CD4-positive, alpha-beta T cell treated with Interleukin-12 subunit alpha and Interleukin-12 subunit beta, for 1 hour (primary cell): ENCODE results near the gene C7.

Source experiments
- DNase-seq: peaks from one replicate; pipeline ENCODE4 v3.0.0-alpha.2; 2020

C7 gene

DNA sequence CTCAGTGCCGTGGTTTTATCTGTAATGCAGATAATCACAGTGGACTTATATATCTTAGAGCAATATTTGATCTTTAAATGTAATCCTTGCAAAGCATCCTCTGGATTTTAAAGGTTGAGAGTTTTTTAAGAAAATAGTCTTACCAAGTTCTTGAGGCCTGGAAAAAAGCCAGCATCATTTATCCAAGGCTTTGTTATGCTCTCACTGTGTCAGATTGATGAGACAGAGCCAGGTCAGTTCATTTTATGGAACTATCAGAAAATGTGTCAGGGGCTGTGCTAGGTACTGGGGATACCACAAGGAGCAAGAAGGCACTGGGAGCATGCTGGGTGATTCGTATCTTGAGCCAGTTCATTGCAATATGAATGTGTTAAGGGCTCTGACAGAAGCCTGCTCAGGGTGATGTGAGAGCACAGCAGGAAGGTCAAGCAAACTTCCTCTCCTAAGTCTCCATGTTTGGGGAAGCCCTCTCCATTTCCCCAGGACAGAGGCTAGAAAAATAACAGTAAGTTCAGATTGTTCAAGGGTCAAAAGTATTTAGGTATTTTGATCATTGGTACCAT is 19.7 kb downstream of the C7 start:
- no peak for DNase-seq

DNA sequence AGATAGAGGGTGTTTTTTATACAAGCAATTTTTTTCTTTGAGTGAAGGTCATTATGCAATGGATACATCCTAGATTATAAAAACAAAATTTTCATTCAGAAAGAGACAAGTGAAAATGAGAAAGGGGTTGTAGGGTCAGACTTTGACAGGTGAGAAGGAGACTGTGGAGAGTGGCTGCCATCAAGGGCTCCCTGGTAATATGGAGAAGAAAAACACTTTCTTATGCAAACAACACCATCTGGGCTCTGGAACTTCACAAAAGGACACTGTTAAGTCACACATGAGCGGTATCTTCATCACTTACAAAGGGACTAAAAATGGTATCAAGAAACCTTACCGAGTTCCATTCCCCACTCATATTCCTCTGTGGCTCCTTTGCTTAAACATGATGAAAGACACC is 23.5 kb downstream of the C7 start:
- no peak for DNase-seq

DNA sequence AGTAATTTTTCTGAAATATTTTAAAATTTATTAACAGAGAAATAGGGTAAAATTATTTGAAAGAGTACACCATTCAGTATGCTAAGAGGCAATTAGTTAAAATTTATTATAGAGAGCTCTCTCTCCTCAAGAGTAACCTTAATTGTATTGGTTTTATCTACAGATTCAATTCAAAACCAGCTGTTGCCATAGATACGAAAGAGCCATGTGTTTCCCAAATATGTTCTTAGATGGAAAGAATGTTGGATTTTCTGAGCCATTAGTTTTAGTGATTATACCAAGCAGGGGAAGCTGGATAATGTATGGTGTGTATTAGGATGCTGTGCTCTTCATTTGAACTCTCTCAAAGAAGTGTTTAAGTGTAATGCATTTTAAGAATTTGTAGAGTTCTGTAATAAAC is 27.8 kb downstream of the C7 start:
- DNase-seq, result no peak

DNA sequence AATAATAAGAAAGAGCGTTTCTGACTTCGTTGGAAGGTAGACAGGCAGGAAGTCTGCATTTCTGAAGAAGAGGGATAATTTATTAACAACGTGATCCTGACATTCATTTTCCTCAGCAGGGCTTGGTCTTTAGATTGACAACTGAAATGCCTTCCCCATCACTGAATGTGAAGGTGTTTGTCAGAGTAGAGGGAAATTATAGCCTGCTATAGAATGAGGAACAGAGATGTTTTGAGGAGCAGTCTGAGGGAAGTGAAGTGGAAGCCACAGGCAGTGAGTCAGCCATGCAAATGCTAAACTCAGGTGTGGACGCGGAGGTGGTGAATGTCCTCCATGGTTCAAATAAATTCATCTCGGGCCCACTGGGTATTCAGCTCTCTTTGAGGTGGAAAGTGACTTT is 30.5 kb downstream of the C7 start:
- no peak for DNase-seq

DNA sequence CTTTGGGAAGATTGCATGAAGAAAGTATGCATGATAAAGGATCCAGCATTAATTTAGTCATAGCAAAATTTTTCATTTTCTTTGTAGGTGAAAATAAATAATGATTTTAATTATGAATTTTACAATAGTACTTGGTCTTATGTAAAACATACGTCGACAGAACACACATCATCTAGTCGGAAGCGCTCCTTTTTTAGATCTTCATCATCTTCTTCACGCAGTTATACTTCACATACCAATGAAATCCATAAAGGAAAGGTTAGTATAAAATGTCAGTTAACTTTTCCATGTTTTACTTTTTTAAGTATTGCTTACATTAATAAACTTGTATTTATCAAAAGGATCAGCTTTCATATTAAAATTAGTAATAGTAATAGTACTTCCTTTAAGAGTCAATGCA is 35.8 kb downstream of the C7 start:
- DNase-seq, result no peak

DNA sequence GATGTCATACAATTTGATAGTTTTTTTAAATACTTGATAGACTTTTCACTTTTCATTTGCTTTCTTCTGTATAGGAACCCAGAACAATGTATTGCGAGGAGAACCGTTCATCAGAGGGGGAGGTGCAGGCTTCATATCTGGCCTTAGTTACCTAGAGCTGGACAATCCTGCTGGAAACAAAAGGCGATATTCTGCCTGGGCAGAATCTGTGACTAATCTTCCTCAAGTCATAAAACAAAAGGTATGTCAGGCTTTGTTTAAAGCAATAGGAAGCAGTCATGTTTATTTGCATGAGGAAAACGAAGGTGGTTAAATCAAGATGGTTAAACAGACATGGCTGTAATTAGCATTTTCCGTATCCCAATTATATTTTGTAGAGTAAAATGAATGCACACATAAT is 46.0 kb downstream of the C7 start:
- DNase-seq, result no peak

DNA sequence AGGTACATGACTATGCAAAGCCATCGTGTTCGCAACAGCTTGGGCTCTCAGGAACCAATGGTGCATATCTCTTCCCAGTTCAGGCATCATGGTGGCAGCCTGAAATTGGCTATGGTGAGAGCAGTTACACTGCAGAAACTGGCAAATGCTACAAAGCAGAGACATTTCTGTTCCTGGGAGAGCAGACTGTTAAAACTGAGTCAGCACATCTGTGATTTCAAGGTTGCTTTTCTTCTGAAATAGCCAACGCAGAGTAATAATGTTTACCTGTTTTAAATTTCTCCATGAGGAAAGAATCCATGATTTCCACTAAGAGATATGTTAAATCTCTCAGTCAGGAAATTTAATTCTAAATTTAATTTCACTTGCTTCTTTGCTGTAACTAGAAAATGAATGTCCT is 47.8 kb downstream of the C7 start:
- no peak for DNase-seq

DNA sequence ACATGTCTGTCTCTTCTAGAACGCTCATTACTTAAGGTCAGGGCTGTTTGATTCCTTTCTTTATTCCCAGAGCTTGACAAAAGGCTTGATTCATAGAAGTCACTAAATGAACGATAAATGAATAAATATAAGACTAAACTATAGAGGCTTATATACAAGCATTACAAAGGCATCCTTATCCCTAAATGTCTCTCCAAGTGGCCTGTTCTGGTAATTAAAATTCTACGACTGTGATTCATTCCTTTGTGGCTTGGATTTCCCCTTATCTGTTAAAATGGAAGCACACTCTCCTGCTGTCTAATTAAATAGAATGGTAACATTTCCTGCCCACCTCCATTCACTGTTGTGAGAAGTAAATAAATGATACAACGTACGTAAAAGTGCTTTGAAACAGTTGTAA is 49.5 kb downstream of the C7 start:
- DNase-seq, result no peak

DNA sequence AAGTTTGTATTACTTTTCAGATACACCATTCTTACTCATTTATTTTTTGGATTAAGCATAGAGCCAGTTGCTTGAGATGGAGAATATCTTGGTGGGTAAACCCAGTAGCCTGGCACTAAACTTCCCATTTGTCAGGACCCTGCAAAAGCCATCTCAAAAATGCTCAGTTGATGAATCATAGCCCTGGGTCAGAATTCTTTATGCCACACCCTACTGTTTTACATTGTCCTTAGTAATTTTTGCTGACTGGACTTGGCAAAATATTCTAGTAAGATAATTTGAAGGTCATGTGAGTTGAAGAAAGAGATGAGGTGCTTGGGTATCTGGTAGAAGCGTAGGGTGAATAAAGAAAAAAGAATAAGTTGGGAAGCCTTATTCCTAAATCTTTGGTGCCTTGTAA is 50.7 kb downstream of the C7 start:
- no peak for DNase-seq

DNA sequence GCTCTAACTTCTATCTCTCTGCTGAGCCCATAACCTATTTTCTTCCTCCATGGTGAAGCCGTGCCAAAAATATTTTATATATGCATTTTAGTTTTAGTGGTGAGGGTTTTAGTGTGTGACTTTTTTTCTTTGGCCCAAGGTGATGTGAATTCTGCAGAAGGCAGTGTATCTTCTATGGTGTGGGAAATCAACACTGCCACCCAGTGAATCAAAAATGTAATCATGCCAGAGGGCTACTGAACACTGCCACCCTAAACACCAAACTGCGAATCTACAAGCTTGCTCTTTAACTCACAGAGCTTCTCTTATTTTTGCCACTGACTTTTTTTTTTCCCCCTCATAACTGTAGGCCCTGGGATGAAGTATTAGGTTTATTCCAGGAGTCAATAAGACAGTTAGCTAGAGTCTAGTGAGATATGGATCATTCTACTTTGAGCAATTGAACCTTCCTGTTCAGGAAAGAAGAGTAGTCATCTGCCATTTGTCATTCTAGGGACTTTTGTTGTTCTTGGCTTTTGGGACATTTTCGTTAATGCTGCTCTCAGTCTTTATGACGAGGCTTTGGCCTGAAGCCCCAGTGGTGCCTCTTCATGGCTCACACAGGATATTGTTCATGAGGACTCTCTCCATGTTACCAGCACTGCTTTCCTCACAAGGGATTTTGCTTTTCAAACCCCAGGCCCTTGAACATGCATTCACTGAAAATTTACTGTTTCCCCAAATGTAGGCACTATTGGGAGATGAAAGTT is 53.1 kb downstream of the C7 start:
- no peak for DNase-seq

DNA sequence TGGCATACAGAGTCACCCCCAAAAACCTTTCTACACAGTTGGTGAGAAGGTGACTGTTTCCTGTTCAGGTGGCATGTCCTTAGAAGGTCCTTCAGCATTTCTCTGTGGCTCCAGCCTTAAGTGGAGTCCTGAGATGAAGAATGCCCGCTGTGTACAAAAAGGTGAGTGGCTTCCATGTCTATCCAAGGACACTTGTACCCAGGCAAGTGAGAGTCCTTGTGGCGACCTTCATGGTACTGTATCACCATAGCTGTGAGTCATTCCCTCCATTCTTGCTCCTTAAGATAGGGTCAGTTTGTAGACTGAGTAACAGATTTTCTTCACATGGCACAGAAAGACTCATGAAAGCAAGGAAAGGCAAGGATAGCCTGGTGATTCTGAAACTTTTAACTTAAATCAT is 63.1 kb downstream of the C7 start:
- no peak for DNase-seq

DNA sequence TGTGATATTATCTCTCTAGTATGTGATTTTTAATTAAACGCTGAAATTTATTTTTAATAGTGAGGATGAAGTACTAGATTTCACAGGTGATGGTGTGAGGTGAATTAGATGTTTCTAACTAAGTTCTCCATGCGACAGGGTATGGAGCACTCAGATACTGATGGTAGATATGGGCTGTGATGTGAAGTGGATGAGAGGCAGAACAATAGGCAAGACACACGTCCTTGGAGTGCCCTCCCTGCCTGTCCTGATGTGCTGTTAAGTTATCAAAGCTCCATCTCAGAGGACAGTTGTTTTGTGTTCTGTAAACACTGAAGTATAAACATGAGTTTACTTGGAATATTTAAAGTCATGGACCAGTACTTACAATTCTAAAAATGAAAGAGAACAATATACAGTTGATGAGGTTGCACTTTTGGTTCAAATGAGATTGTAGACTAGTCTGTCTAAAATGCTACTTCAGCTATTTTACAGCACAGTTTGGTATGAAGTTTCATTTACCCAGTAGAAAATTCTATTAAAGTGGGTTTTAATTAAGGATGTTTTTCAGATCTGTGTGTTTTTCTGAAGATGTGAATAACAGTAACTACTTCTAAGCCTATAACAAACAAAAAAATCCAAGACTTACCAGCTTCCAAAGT is 64.2 kb downstream of the C7 start:
- DNase-seq, result no peak

DNA sequence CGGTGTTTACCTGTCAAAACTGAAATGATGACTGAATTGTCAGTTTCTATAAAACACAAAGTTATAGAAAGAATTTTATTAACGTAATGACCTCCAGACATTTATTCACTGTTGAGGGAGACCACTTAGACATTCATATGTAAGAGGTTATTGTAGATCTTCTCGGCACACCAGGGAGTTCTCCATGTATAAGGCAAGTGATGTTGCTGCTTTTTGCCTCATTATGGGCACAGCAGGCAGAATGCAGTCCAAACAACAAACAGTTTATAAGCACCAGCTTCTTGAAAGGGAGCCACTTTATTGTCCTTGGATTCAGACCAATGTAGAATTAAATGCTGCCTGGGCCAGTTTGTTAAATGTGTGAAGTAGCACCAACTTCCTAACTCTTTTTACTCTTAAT is 66.7 kb downstream of the C7 start:
- no peak for DNase-seq

DNA sequence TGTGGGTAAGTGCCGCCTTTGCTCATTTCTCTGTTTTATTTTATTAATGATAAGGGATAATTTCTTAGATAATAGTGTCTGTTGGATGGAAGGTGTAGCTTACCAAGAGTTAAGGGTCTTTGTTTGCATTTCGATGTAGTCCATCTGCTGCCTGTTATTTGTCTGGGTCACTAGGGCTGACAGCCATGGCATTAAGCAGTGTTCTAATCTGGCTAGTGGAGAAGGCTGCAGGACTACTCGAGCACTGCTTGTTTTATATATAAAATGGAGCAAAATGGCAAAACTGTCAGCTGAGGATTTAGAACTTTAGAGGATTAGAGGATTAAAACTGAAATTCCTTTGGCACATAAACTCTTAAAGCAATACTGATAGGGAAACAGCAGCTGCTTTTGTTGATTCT is 67.5 kb downstream of the C7 start:
- DNase-seq, result no peak

DNA sequence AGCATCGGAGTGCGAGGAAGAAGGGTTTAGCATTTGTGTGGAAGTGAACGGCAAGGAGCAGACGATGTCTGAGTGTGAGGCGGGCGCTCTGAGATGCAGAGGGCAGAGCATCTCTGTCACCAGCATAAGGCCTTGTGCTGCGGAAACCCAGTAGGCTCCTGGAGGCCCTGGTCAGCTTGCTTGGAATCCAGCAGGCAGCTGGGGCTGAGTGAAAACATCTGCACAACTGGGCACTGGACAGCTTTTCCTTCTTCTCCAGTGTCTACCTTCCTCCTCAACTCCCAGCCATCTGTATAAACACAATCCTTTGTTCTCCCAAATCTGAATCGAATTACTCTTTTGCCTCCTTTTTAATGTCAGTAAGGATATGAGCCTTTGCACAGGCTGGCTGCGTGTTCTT is 72.1 kb downstream of the C7 start:
- no peak for DNase-seq

DNA sequence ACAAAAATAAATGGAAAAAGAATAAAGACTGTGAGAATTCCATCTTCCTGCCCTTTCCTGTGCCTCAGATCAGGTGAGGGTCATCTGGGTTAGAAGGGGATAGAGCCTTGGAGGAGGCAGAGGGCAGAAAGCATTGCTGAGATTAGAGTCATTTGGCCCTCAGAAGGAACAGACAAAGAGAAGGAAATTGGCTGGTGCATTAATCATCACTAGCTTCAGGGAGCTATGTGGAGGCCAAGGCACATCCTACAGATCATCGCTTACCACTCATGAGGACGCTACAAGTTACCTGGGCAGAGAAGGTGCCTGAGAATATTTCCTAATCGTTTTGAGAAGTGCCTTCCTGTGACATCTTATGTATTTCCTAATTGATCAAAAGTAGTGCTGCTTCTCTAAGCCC is 74.5 kb downstream of the C7 start:
- DNase-seq, result no peak

DNA sequence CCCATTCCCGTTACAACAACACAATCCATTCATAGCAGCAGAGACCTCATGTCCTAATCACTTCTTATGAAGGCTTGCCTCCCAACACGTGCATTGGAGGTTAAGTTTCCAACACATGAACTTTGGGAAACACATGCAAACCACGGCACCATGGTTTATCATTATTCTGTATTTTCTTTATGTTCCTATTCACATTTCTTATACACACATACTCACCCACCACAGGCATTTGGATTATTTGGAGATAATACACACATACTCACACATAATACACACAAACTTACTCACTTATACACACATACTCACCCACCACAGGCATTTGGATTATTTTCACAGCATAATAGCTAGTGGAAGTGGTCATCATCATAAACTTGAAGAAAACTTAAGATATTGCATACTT is 75.6 kb downstream of the C7 start:
- no peak for DNase-seq

DNA sequence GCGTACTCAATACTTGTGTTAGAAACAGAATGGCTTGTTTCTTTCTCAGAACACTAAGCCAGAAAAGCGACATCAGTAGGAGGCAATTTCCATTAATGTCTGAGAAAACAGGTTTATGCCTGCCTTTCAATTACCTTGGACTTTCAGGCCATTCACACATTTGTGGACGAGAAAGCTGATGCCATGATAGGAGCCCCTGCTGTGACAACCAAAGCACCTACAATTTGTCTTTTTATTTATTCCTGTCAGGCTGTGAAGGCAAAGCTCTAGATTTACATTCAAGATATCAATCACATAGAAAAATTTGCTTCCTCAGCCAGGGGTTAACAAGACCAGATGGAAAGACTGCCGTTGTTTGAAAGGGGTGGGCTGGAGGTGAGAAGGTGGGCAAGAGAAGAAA is 76.2 kb downstream of the C7 start:
- no peak for DNase-seq

DNA sequence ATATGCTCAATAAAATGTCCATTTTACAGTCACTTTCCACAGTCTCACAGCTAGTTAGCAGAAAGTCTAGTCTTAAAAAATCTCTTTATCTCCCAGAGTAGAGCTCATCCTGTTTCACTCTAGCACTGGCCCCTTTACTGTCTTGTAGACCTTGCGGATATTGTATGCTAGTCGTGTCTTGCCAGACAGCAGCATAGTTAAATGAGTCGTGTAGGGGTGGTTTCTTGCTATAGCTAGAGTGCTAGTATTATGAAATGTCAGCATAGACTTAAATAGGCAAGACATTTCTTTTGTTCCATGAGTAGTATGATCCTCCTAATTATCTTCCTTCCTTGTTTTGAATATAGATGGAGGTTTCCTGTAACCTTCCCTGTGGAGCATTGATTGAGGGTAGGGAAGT is 77.4 kb downstream of the C7 start:
- DNase-seq, result no peak

DNA sequence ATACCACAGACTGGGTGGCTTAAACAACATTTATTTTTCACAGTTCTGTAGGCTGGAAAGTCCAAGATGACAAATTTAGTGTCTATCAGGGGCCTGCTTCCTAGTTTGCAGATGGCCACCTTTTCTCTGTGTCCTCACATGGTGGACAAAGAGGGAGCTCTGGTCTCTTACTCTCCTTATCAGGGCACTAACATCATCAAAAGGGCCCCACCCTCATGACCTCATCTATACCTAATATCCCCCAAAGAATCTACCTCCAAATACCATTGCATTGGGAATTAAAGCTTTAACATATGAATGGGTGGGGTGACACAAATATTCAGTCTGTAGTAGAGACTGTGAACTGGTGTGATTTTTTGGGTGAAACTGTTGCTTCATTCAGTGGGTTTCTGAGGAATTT is 78.1 kb downstream of the C7 start:
- no peak for DNase-seq

DNA sequence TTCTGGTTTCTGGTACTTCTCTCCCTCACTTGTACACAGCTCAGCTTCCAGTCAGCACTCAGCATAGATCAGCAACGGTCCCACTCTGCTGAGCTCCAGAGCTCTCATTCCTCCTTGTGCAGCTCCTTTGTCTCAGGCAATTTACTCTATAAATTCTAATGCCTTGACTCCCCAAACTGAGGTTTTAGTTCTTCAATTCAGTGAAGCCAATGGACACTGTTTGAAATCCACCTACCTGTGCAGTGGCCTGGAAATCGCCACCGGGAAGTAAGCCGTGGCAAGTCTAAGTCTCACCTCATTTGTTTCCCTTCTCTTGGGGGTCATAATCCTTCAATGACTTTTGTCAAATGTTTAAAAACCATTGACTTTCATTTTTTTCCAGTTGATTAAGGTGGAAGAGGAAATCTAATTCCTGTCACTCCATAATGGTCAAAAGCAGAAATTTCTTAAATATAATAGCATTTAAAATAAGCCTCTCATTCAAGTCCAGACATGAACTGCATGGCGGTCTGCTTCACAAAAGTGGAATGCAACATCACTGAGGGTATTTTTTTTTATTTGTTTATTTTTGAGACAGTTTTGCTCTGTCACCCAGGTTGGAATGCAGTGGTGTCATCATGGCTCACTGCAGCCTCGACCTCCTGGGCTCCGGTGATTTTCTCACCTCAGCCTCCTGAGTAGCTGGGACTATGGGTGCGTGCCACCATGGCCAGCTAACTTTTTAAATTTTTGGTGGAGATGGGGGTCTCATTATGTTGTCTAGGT is 79.6 kb downstream of the C7 start:
- DNase-seq, result no peak

DNA sequence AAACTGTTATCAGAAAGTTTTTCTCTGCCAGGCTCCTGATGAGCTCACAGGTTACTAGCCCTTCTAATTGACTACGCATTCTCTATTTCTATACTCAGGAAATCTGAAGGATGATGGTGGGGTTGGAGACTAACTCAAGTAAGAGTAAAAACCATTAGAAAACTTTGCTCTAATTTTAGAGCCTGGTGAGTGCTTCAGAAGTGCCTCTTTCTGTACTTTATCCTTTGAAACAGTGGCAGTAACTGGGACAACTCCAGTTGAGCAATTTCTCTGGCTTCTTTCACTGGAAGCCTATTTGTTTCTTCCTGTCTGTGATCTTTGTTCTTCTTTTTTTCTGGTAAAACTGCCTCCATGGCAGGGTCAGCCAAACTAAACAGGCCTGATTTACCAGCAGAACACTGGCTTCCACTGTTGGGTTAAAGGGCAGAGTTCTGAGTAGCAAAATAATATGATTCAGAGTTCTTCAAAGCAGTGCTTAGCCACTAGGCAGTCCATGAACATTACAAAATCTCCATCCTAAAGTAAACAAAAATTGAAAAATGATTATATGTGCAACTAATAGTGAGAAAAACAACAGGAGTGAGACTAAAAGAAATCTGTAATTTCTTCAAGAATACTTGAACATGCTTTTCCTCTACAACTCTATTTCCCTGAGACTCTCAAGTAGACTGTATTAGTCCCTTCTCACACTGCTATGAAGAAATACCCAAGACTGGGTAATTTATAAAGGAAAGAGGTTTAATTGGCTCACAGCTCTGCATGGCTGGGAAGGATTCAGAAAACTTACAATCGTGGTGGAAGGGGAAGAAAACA is 82.1 kb downstream of the C7 start:
- no peak for DNase-seq

DNA sequence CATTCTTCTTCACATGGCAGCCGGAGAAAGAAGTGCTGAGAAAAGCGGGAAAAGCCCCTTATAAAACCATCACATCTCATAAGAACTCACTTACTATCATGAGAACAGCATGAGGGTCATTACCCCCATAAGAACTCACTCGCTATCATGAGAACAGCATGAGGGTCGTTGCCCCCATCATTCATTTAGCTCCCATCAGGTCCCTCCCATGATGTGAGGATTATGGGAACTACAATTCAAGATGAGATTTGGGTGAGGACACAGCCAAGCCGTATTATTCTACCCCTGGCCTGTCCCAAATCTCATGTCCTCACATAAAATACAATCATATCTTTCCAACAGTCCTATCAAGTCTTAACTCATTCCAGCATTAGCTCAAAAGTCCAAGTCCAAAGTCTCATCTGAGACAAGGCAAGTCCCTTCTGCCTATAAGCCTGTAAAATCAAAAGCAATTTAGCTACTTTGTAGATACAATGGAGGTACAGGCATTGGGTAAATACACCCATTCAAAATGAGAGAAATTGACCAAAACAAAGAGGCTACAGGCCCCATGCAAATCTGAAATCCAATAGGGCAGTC is 82.8 kb downstream of the C7 start:
- DNase-seq, result no peak
